DMS153 treated with DMSO at 0.1 percent for 48 hours (cell line): Measurements from ENCODE around the gene IL13RA1.
"Not testable (repeated sequence)": the region's sequence is repeated elsewhere in the genome, so short reads cannot be mapped to it uniquely, and the experiment has no call there.

ENCODE experiments used
- DNase-seq: peaks from one replicate; lab custom pipeline; 2025; ENCODE audit not compliant: unreplicated experiment; lab: John Stamatoyannopoulos, UW

IL13RA1 gene

GRCh38 chrX:118727686-118728339, 407 bp downstream of the IL13RA1 start:
- no peak for DNase-seq

- DNase-seq, result no peak
These were observed 1.7 kb downstream of the IL13RA1 start for GRCh38 chrX:118729042-118729652.

- DNase-seq, result no peak
These were observed 3.3 kb downstream of the IL13RA1 start for GRCh38 chrX:118730500-118731247.

GRCh38 chrX:118732551-118732950, 5.1 kb downstream of the IL13RA1 start:
- DNase-seq, result not testable (repeated sequence)

- DNase-seq, result no peak
These were observed 7.5 kb downstream of the IL13RA1 start for GRCh38 chrX:118734909-118735308.

GRCh38 chrX:118736394-118737010, 9.1 kb downstream of the IL13RA1 start:
- no peak for DNase-seq

GRCh38 chrX:118739577-118739976, 12.2 kb downstream of the IL13RA1 start:
- DNase-seq, result no peak

- DNase-seq, result no peak
These were observed 13.0 kb downstream of the IL13RA1 start for GRCh38 chrX:118740276-118740889.

GRCh38 chrX:118742176-118742575, 14.8 kb downstream of the IL13RA1 start:
- no peak for DNase-seq

GRCh38 chrX:118745570-118745969, 18.2 kb downstream of the IL13RA1 start:
- DNase-seq, result no peak

- no peak for DNase-seq
These were observed 24.8 kb downstream of the IL13RA1 start for GRCh38 chrX:118751950-118752783.

GRCh38 chrX:118755633-118756032, 28.2 kb downstream of the IL13RA1 start:
- DNase-seq, result no peak

- no peak for DNase-seq
These were observed 28.7 kb downstream of the IL13RA1 start for GRCh38 chrX:118756101-118756500.

GRCh38 chrX:118758511-118758910, 31.1 kb downstream of the IL13RA1 start:
- no peak for DNase-seq

GRCh38 chrX:118760025-118760424, 32.6 kb downstream of the IL13RA1 start:
- DNase-seq, result no peak

- no peak for DNase-seq
These were observed 34.7 kb downstream of the IL13RA1 start for GRCh38 chrX:118761939-118762707.

- no peak for DNase-seq
These were observed 36.1 kb downstream of the IL13RA1 start for GRCh38 chrX:118763489-118763888.

- no peak for DNase-seq
These were observed 36.7 kb downstream of the IL13RA1 start for GRCh38 chrX:118764122-118764521.

GRCh38 chrX:118770133-118770760, 42.8 kb downstream of the IL13RA1 start:
- no peak for DNase-seq
